ENCODE results near the gene KRI1.
A peak's percentile ranks its signal among the peaks of the same experiment; 100 is the strongest.

Gene KRI1

GRCh38 chr19:10508036-10508435 is 57.8 kb downstream of the KRI1 start:
- TF ChIP-seq ZFX (IDR thresholded peaks at IDR 0.05; ENCODE audit: borderline replicate concordance), result no peak
- TF ChIP-seq, protein P1, sequence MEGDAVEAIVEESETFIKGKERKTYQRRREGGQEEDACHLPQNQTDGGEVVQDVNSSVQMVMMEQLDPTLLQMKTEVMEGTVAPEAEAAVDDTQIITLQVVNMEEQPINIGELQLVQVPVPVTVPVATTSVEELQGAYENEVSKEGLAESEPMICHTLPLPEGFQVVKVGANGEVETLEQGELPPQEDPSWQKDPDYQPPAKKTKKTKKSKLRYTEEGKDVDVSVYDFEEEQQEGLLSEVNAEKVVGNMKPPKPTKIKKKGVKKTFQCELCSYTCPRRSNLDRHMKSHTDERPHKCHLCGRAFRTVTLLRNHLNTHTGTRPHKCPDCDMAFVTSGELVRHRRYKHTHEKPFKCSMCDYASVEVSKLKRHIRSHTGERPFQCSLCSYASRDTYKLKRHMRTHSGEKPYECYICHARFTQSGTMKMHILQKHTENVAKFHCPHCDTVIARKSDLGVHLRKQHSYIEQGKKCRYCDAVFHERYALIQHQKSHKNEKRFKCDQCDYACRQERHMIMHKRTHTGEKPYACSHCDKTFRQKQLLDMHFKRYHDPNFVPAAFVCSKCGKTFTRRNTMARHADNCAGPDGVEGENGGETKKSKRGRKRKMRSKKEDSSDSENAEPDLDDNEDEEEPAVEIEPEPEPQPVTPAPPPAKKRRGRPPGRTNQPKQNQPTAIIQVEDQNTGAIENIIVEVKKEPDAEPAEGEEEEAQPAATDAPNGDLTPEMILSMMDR (IDR thresholded peaks at IDR 0.05), result no peak
- H3K27ac ChIP-seq, result no peak overlapping the region

DNA sequence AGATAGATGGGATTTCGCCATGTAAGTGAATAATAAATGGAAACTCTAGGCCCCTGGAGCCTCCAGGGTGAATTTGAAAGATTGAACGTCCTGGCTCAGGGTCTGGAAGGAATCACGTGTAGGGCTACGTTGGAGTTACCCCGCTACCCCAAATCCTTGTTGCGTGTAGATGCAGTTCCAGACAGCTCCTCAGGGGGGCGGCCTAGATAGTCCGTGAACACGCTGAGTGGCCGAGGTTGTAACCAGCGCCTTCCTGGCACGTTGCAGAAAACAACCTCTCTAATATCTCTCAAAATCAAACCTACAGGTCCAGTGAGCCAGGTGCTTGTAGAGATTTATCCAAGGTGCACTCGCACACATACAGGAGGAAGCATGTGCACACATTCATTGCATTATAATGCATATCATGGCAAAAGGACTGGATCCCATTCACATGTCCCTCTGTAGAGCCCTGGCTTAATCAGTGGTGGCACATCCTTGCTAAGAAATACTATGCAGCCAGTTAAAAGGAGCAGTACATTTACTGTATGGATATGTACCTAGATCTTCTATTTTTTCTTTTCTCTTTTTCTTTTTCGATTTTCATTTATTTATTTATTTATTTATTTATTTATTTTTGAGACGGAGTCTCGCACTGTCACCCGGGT is 60.1 kb downstream of the KRI1 start:
- peak overlapping the region; percentile 96; the same call in 1 of the 2 replicates for H3K27ac ChIP-seq
- TF ChIP-seq ZFX (IDR thresholded peaks at IDR 0.05; ENCODE audit: borderline replicate concordance), result no peak
- TF ChIP-seq, protein P1 (IDR thresholded peaks at IDR 0.05), result peak; percentile 91
